T-helper 17 cell (primary cell): Measurements from ENCODE around the gene EML6. TPM values are rescaled to one million over a fixed set of nuclear protein-coding genes. Genes with fewer than 3 reads are reported as not detected.
A peak's percentile ranks its signal among the peaks of the same experiment; 100 is the strongest.
"Not testable (repeated sequence)": the region's sequence is repeated elsewhere in the genome, so short reads cannot be mapped to it uniquely, and the experiment has no call there.

Experiments used
- ATAC-seq: fragments of 150-1000 bp; cut with Tn5 transposase; 2 replicates; pipeline ENCODE4 v1.10.0; 2021; ENCODE audit warnings: mild to moderate bottlenecking, moderate library complexity
- DNase-seq, 3 donors: peaks; one replicate each; pipeline versions ENCODE4 v3.0.0 to v3.0.0-alpha.2; 2020 to 2021
- H3K9me3 ChIP-seq: one replicate; pipeline ENCODE4 v1.7.0; 2013; ENCODE audit warnings: low read length, mild to moderate bottlenecking; ENCODE audit not compliant: control insufficient read depth, poor library complexity, severe bottlenecking
- H3K27ac Mint-ChIP-seq: one replicate; pipeline ENCODE4 v1.8.0; 2022; ENCODE audit warnings: mild to moderate bottlenecking, moderate library complexity, mixed read lengths
- H3K27me3 Mint-ChIP-seq: one replicate; pipeline ENCODE4 v1.8.0; 2022; ENCODE audit warnings: mixed read lengths
- H3K36me3 Mint-ChIP-seq: one replicate; pipeline ENCODE4 v1.8.0; 2022; ENCODE audit warnings: low read depth, mixed read lengths
- H3K4me1 Mint-ChIP-seq: one replicate; pipeline ENCODE4 v1.8.0; 2022; ENCODE audit warnings: mild to moderate bottlenecking, mixed read lengths
- H3K4me3 Mint-ChIP-seq: one replicate; pipeline ENCODE4 v1.8.0; 2022; ENCODE audit warnings: mild to moderate bottlenecking, moderate library complexity, mixed read lengths
- total RNA-seq, 4 donors: library from RNA in 2 of 4; stranded (reverse) in 2 of 4; gene quantifications; one replicate each; pipeline ENCODE4 v1.2.3 and lab custom pipeline; 2022 to 2026

EML6 gene
- total RNA-seq, 2 donors from 2014 or later, result 2.2 to 4.0 TPM

DNA sequence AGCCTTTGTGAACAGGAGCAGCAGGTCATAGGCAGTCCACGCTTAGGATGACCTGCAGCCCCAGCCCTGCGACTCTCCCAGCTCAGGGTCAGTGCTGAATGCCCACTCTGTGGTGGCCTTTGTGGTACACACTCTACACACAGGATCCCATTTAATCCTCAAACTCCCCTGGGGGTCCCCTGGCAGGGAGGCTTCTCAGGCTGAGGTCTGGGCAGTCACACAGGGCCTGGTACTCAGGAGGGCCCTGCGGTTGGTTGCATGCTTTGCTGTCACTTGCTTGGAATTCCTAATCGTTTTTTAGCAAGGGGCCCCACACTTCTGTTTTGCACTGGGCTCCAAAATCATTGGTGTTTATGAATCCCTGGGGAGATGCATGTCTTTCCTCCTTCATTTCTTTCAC lies 113.0 kb downstream of the EML6 start:
- ATAC-seq (no peak), DNase-seq (no peak)
- no peak overlapping the region for H3K4me3 Mint-ChIP-seq
- peaks cover 18% of the 10 kb centered on the region for H3K27me3 Mint-ChIP-seq
- H3K36me3 Mint-ChIP-seq, result peaks cover 2% of the 10 kb centered on the region
- peaks cover 5% of the 10 kb centered on the region for H3K4me1 Mint-ChIP-seq
- H3K27ac Mint-ChIP-seq, result no peak overlapping the region
- no peaks in the 10 kb centered on the region for H3K9me3 ChIP-seq

DNA sequence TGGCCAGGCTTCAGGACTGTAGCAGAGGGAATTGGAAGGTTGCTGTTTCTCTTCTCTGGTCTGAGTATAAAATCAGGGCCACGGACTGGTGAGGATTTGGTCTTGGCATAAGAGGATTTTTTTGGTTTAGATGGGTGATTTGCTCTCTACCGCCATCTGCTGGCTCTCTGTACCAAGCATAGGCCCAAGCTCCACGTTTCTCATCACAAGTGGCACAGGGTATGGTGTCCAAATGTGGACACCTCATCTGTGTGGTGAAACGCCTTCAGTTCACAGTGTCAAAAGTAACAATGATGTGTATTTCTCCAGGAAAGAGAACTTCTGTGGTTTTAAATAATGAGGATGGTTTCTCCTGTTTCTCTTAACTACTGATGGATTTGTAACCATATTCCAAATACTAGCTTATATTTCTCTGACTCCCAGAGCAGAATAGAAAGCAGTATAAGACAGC lies 115.1 kb downstream of the EML6 start:
- H3K4me1 Mint-ChIP-seq, result peaks cover 5% of the 10 kb centered on the region
- H3K4me3 Mint-ChIP-seq, result no peak overlapping the region
- no peaks in the 10 kb centered on the region for H3K9me3 ChIP-seq
- H3K27ac Mint-ChIP-seq, result no peak overlapping the region
- peaks cover 18% of the 10 kb centered on the region for H3K27me3 Mint-ChIP-seq
- DNase-seq (peak; percentile 27 to 48 (median 42)), ATAC-seq (peak; percentile 82)
- peaks cover 2% of the 10 kb centered on the region for H3K36me3 Mint-ChIP-seq

DNA sequence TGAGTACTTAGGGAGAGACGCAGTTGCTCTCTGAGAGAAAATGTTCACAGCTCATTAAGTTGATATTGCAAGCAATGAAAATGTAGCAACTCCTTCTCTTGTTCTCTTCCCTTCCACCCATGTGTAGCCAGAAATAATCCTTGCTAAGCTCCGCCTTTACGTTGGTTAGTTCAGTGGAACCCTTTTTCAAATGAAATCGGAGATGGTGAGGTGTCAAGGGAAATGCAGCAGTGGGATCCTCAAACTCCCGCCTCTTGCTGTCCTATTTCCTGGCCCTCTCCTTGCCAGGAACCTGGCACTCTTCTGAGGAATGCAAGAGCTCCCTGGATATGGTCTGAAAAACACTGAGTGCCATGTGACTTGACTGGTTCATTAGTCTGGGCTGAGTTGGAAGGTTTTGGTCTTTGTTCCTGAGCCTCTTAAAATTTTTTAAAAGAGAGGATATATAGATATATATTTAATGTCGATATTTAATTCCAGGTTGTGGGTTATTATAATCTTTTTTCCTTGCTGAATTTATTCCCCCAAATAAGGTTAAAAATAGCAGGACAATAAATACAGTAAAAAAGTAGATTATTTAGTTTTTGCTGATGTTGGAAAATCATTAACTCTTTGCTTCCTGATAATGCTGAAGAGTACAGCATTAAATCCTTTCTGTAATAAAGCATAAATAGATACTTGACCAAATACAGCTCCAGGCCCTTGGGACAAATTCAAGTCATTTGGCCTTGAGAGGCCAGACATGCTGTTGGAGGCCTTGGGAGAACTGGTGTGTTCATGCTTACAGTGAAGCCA lies 116.2 kb downstream of the EML6 start:
- H3K9me3 ChIP-seq, result no peaks in the 10 kb centered on the region
- no peak for DNase-seq
- Mint-ChIP-seq H3K36me3 (peaks cover 2% of the 10 kb centered on the region), H3K27me3 (peaks cover 18% of the 10 kb centered on the region), H3K4me1 (peaks cover 5% of the 10 kb centered on the region), H3K27ac (no peak overlapping the region), H3K4me3 (no peak overlapping the region)
- ATAC-seq, result no peak

DNA sequence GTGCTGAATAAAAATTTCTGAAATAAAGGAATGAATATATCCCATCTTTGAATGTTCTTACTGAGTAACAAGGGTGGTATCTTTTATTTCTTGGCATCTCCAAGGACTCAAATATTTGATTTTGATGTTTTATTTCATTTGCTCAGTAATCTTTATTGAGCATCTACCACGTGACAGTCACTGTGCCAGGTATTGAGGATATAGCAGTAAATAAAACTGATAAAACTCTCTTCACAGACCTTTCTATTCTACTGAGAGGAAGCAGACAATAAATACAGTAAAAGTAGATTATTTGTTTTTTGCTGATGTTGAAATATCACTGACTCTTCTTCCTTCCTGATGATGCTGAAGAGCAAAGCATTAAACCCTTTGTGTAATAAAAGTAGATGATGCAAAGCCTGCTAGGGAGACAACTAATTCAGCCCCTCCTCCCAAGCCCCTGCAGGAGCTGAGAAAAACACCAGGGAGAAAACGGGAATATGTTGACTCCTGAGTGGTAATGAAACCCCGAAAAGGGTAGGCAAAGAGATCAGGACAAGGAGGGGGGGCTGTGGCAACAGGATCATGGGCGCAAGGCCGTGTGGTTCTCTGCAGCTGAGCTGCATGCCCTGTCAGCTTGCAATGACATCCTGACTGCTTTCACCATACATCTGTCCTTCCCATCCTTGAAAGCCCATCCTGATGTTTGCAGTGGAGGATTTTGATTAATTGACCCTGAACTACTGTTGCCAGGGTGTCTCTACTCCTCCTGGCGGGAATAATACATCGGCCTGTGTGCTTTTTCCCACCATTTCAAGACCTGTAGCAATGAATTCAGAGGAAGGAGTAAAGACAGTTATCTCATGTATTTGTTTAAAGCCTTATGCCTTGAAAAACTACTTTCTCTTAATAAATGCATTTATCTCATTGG lies 117.4 kb downstream of the EML6 start:
- DNase-seq (no peak), ATAC-seq (no peak)
- H3K36me3 Mint-ChIP-seq, result no peaks in the 10 kb centered on the region
- peaks cover 13% of the 10 kb centered on the region for H3K27me3 Mint-ChIP-seq
- no peak overlapping the region for H3K4me3 Mint-ChIP-seq
- no peaks in the 10 kb centered on the region for H3K9me3 ChIP-seq
- H3K4me1 Mint-ChIP-seq, result peaks cover 5% of the 10 kb centered on the region
- no peak overlapping the region for H3K27ac Mint-ChIP-seq

DNA sequence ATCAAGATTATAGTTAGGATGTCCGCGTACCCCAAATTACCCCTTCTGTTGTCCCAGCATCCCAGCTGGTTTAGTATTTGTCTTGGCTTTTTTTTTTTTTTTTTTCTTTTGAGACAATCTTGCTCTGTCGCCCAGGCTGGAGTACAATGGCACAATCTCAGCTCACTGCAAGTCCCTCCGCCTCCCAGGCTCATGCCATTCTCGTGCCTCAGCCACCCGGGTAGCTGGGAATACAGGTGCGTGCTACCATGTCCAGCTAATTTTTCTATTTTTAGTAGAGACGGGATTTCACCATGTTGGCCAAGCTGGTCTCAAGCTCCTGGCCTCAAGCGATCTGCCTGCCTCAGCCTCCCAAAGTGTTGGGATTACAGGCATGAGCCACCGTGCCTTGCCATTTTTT lies 118.0 kb downstream of the EML6 start:
- ATAC-seq, H3K4me1 Mint-ChIP-seq: not testable (repeated sequence)
- H3K27me3 Mint-ChIP-seq, result peaks cover 13% of the 10 kb centered on the region

DNA sequence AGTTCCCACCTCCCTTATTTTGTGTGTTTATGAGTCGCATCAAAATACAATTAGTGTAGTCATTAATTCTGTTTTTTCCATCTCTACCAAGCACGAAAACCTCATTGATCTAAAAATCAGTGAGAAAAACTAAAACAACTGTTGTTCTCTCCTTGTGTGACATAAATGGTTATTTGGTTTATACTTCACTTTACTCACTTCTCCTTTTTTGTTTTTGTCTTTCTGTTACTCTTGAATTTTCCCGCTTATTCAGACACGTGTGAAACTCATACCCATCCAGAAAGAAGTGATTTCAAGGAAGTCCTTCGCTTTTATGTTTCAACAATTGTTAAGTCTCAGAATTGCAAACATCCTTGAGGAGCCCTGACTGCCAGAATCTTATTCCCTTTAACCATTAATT lies 121.6 kb downstream of the EML6 start:
- ATAC-seq, result no peak
- Mint-ChIP-seq H3K27ac (no peak overlapping the region), H3K4me3 (no peak overlapping the region), H3K36me3 (no peaks in the 10 kb centered on the region), H3K4me1 (no peaks in the 10 kb centered on the region), H3K27me3 (no peaks in the 10 kb centered on the region)
- no peaks in the 10 kb centered on the region for H3K9me3 ChIP-seq
- DNase-seq, result no peak

More for the DNA sequence above, 118.0 kb downstream of the EML6 start:
- H3K9me3 ChIP-seq, H3K4me3 Mint-ChIP-seq, DNase-seq, H3K36me3 Mint-ChIP-seq, H3K27ac Mint-ChIP-seq: not testable (repeated sequence)

DNA sequence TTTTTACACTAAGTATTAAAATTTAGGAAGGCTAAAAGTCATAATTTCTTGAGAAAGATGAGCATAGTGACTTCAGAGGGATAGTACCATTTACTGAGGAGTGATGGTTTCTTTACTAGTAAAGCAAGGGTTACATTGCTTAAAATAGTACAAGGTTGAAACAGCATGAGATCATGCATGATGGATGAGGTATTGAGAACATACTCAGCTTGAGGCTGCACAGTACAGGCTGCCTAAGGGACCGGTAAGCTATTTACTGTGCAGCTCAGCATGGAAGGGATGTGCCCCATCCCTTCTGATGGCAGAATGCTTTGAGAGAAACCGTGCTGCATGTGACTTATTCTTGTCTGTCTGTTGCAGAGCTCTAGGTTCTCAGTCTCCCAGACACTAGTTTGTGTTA lies 122.1 kb downstream of the EML6 start:
- Mint-ChIP-seq H3K4me1 (no peaks in the 10 kb centered on the region), H3K36me3 (no peaks in the 10 kb centered on the region), H3K4me3 (no peak overlapping the region), H3K27me3 (no peaks in the 10 kb centered on the region), H3K27ac (no peak overlapping the region)
- ATAC-seq (no peak), DNase-seq (no peak)
- H3K9me3 ChIP-seq, result no peaks in the 10 kb centered on the region

DNA sequence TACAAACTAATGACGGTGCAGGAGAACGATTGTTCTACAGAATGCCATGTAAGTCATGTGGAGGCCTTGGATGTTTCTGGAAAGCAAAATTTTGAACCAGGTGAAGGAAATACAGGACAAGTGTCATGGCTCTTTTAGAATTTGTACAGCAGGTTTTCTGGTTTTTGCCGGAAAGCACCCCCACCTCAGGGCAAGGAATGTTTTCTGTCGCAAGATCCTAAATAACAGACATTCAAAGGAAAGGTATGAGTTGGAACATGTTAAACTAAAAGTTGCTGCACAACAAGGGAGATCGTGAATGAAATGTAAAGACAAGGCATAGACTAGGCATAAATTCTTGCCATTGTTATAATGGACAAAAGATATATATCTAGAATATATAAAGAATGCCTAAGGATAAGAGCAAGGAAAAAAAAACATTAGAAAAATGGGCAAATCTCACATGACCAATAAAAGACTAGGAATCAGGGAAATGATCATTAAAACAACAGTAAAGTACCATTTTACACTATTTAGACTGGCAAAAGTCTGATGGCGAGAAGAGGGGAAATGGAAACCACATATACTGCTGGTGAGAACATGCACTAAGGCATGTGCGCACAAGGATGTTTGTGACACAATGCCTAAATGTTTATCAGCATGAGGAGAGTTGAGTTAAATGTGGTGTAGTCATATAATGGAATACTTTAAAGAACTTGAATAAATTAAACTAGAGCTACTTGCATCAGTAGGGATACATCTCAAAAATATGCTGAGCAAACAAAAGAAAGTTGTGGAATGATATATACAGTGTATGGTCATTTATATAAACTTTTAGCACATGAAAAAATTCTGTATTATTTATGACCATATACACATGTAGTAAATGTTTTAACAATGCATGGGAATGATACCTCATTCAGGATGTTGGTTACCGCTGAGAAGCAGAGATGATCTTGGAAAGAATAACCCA lies 127.0 kb downstream of the EML6 start:
- Mint-ChIP-seq H3K36me3 (no peaks in the 10 kb centered on the region), H3K4me1 (no peaks in the 10 kb centered on the region), H3K27me3 (no peaks in the 10 kb centered on the region), H3K27ac (no peak overlapping the region), H3K4me3 (no peak overlapping the region)
- ATAC-seq (no peak), DNase-seq (no peak)
- no peaks in the 10 kb centered on the region for H3K9me3 ChIP-seq

DNA sequence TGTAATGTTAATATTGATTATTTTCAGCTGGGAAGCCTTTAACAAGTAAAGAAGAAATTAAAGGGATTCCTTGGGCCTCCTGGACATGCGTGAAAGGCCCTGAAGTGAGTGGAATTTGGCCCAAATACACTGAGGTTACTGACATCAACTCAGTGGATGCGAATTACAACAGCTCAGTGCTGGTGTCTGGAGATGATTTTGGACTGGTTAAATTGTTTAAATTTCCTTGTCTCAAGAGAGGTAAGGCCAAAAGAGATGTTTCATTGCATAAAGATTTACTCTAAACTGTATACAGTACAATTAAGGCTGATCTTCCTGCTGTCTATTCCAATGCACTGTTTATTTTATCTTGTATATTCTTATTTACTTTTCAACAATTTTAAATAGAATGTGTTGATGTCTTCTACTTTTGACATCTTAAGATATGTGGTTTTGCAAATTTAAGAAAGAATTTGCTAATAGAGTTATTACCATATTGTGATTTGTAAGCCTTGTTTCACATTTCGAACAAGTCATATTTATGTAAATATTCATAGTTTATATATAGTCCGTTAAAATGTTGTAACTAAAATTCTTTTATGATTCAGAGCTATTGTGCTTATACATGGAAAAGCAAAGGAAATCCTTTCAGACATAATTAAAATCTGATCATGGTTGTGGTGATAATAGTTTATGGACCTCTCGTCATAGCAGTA lies 130.3 kb downstream of the EML6 start:
- DNase-seq, result no peak

DNA sequence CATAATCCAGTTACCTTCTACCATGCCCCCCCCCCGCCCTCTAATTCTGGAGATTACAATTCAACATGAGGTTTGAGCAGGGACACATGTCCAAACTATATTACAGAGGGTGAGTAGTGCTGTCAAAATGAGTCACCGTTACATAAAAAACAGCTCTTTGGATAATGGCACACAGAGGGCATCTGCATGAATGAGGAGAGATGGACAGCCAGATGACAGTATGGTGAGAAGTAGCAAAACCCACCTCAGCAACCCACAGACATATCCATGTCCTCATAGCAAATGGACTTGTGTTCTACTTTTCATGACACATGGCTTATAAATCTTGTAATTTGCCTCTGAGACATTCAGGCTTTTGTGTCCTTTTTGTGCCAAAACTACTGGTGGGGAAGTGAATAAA lies 132.0 kb downstream of the EML6 start:
- Mint-ChIP-seq H3K4me3 (no peak overlapping the region), H3K27ac (no peak overlapping the region), H3K27me3 (no peaks in the 10 kb centered on the region), H3K4me1 (no peaks in the 10 kb centered on the region), H3K36me3 (no peaks in the 10 kb centered on the region)
- DNase-seq (no peak), ATAC-seq (no peak)
- H3K9me3 ChIP-seq, result no peaks in the 10 kb centered on the region

More for the DNA sequence above, 130.3 kb downstream of the EML6 start:
- no peak for ATAC-seq
- H3K4me1 Mint-ChIP-seq, result no peaks in the 10 kb centered on the region
- H3K9me3 ChIP-seq, result no peaks in the 10 kb centered on the region
- H3K27me3 Mint-ChIP-seq, result no peaks in the 10 kb centered on the region
- H3K27ac Mint-ChIP-seq, result no peak overlapping the region
- no peak overlapping the region for H3K4me3 Mint-ChIP-seq
- H3K36me3 Mint-ChIP-seq, result no peaks in the 10 kb centered on the region

DNA sequence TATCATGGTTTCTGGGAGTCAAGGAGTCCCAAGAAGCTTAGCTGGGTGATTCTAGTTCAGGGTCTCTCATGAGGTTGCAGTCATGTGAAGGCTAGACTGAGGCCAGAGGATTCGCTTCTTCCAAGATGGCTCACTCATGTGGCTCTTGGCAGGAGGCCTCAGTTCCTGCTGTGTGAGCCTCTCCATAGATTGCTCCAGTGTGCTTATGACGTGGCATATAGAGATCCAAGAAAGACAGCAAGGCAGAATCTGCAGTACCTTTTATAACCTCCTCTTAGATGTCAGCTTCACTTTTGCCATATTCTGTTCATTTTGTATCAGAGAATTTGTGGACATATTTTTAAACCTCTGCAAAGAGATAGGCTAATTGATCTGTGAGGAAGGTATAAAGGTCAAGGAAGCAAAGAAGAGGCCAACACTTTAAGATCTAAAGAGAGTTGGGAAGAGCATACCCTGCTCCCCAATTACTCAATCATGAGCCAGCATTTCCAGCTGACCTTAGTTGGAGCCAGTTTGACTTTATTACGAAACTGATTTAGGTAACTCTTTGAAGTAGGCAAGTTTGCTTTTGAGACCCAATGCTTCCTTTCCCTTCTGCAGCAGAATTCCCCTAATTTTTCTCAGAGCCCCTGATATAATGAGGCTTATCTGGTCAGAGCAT lies 134.7 kb downstream of the EML6 start:
- Mint-ChIP-seq H3K4me1 (no peaks in the 10 kb centered on the region), H3K27me3 (no peaks in the 10 kb centered on the region), H3K4me3 (no peak overlapping the region), H3K27ac (no peak overlapping the region), H3K36me3 (peaks cover 2% of the 10 kb centered on the region)
- ATAC-seq (no peak), DNase-seq (no peak)
- H3K9me3 ChIP-seq, result no peaks in the 10 kb centered on the region

DNA sequence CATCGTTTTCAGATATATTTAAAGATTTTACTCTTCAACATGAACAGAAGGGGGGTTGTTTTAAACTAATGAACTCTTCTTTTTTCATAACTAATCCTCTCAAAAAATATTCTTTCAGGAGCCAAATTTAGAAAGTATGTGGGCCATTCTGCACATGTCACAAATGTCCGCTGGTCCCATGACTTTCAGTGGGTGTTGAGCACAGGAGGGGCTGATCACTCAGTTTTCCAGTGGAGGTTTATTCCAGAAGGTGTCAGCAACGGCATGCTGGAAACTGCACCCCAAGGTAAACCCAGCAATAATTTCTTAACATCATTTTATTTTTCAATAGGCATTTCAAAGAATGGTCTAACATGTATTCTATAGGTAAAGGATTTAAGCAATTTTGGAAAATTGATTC lies 136.0 kb downstream of the EML6 start:
- Mint-ChIP-seq H3K4me1 (no peaks in the 10 kb centered on the region), H3K27ac (no peak overlapping the region), H3K4me3 (no peak overlapping the region), H3K36me3 (peaks cover 2% of the 10 kb centered on the region), H3K27me3 (no peaks in the 10 kb centered on the region)
- DNase-seq (no peak), ATAC-seq (no peak)
- H3K9me3 ChIP-seq, result no peaks in the 10 kb centered on the region
